ENCODE measurements around the gene MAP2K5. TPM values are rescaled to one million over a fixed set of nuclear protein-coding genes. Genes with fewer than 3 reads are reported as not detected.

MAP2K5 gene
- total RNA-seq, 2 experiments from 2014 or later = 16.9 to 17.4 TPM

DNA sequence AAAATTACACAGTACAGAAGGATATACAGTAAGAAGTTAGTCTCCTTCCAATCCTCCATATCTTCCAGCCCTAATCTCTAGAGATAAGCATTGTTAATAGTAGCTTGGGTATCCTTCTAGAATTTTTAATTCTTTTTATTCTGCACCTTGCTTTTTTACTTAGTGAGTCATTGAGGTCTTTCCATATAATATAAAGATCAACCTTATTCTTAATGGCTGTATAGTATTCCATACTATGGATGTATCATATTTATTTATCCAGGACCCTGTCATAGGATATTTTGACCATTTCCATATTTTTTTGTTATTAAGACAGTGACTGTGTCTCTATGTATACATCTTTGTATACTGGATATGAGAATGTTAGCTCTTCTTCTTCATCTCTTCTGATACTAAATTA, 246.5 kb downstream of the MAP2K5 start:
- Mint-ChIP-seq H3K36me3 (ENCODE audit: low read depth) (peaks cover 2% of the 10 kb centered on the region), H3K4me1 (peaks cover 13% of the 10 kb centered on the region), H3K9me3 (no peaks in the 10 kb centered on the region), H3K4me3 (no peak overlapping the region), H3K27me3 (no peaks in the 10 kb centered on the region), H3K27ac (no peak overlapping the region)
- no peak for DNase-seq
- ChIA-PET CTCF (no interaction called here), POLR2A (interaction anchor here (0.6 kb wide), 1 partner anchor 30 kb away, joined by 3 read pairs; no protein-coding TSS in a partner anchor)

DNA sequence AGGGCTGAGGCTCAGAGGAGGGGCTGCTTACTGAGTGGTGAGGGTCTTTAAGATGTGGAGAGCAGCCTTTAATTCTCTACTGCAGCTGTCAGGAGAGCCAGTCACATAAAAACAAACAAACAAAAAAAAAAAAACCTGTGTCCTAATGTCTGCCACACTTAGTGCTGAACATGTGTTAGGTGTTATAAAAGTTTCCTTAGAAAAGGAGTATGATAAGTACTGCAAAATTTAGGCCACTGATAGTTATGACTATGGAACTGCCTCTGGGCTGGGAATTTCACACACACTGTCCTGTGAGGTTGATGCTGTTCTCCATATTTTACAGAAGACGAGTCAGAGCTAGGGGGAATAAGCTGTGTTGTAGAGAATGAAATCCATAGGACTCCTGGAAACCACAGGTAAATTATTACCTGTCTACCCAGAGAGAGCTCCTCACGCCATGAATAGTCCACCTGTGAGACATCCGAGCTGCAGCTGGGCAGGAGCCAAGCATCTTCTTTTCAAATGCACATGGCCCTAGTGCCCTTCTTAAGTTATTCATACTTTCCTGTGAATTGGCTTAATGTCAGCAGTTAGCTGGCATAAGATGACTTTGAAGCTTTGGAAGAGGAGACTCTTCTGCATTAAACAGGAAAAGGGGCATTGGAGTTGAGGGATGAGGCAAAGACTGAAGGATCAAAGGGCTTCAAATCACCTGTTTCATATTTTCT, 248.3 kb downstream of the MAP2K5 start:
- H3K4me3 Mint-ChIP-seq = no peak overlapping the region
- no peaks in the 10 kb centered on the region for H3K27me3 Mint-ChIP-seq
- no peak for DNase-seq
- peaks cover 10% of the 10 kb centered on the region for H3K9me3 Mint-ChIP-seq
- POLR2A ChIA-PET = no interaction called here
- CTCF ChIA-PET = no interaction called here
- no peaks in the 10 kb centered on the region for H3K4me1 Mint-ChIP-seq
- no peak overlapping the region for H3K27ac Mint-ChIP-seq
- no peaks in the 10 kb centered on the region for H3K36me3 Mint-ChIP-seq (ENCODE audit: low read depth)

DNA sequence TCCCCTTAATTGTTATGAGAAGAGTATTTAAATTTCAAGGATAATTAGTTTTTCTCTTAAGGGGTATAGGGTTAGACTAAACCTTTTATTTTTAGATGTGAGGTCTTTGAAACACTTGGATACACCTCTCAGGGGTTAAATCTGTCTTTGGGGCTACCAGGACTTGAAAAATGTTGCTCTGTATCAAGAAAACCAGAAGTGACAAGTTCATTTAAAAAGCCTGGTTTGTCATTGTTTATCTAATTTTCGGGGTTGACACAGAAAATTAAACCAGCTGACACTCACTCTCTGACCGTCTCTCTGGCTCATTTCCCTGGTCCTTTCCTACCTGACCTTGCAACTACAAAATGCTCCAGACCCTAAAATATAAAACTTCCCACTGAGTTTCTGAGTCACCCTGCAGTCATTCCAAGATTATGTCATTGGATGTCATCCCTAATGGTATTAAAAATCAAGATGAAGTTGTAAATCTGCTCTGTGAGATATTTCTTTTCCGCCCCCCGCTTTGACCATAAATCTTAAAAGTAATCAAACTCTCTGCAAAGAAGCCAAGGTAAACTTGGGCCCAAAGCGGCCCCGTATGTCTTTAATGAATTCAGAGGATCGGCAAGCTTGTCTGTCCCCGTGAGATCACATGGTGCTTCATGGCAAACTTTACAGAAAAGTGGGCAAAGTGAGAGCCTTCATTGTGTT, 249.9 kb downstream of the MAP2K5 start:
- Mint-ChIP-seq H3K27ac (no peak overlapping the region), H3K27me3 (no peaks in the 10 kb centered on the region), H3K4me3 (no peak overlapping the region), H3K4me1 (no peaks in the 10 kb centered on the region), H3K9me3 (peaks cover 10% of the 10 kb centered on the region), H3K36me3 (ENCODE audit: low read depth) (peaks cover 4% of the 10 kb centered on the region)
- no peak for DNase-seq
- ChIA-PET POLR2A (no interaction called here), CTCF (interaction anchor here (1.5 kb wide), 1 partner anchor 8 kb away, joined by 5 read pairs; no protein-coding TSS in a partner anchor)

DNA sequence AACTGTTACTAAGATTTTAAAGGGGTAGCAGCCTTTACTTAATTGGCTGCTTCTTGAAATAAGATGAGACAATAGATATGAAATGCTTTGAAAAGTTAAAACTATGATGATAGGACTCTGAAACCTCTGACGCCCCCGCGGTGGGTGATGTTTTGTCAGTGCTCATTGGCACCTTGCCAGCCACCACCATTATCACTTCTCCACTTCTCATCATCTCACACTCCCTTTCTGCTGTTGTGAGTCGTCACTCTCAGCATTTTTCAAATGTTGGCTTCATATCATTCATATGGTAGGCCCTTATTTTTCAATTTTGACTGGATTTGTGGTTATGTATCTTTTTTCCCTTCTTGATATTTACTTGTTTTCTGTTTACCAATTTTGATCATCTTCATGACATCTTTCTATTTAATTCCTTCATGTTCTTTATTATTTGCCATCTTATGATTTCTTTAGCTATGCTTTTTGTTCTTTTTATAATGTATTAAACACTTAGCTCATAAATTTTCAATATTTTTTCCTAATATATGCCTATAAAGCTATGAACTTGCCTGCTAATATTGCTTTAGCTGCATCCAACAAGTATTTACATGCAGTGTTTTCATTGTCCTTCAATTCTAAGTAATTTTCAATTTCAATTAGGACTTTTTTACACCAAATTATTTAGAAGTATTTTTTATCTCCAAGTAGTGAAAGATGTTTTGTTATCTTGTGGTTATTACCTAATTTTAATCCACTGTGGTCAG, 252.5 kb downstream of the MAP2K5 start:
- H3K4me3 Mint-ChIP-seq = no peak overlapping the region
- H3K9me3 Mint-ChIP-seq = peaks cover 10% of the 10 kb centered on the region
- DNase-seq = no peak
- no peaks in the 10 kb centered on the region for H3K27me3 Mint-ChIP-seq
- ChIA-PET POLR2A (no interaction called here), CTCF (no interaction called here)
- H3K27ac Mint-ChIP-seq = no peak overlapping the region
- H3K4me1 Mint-ChIP-seq = no peaks in the 10 kb centered on the region
- peaks cover 4% of the 10 kb centered on the region for H3K36me3 Mint-ChIP-seq (ENCODE audit: low read depth)

DNA sequence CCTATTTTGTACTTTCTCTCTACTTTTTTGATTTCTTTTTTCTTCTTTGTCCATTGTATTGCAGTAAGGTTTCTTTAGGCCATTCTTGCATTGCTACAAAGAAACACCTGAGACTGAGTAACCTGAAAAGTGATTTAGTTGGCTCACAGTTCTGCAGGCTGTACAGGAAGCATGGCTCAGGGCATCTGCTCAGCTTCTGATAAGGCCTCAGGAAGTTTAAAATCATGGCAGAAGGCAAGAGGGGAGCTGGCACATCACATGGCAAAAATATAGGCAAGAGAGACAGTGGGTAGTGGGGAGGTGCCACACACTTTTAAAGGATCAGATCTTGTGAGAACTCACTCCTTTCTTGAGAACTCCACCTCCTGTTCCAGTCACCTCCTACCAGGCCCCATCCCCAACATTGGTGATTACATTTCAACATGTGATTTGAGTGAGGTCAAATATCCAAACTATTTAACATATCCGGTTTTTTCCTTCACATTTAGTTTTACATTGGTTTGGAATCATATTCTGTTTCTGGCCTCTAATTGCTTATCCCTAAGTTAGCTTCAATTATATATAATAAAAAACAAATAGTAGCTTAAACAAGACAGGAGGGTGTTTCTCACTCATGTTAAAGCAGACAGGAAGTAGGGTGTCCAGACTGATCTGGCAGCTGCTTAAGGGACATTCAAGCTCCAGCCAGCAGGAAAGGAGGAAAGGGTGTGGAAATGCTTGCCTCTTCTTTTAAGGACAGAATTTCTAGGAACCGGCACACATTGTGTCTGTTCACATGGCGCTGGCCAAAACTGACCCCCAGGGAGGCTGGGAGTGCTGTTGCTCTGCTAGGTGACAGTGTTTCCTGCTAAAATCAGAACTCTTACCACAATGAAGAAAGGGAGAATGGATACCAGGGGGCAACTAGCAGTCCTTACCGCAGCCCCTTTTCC, 254.0 kb downstream of the MAP2K5 start:
- DNase-seq = no peak
- Mint-ChIP-seq H3K4me3 (no peak overlapping the region), H3K36me3 (ENCODE audit: low read depth) (peaks cover 4% of the 10 kb centered on the region), H3K9me3 (peaks cover 10% of the 10 kb centered on the region), H3K27ac (no peak overlapping the region), H3K4me1 (no peaks in the 10 kb centered on the region), H3K27me3 (no peaks in the 10 kb centered on the region)
- ChIA-PET CTCF (no interaction called here), POLR2A (no interaction called here)

DNA sequence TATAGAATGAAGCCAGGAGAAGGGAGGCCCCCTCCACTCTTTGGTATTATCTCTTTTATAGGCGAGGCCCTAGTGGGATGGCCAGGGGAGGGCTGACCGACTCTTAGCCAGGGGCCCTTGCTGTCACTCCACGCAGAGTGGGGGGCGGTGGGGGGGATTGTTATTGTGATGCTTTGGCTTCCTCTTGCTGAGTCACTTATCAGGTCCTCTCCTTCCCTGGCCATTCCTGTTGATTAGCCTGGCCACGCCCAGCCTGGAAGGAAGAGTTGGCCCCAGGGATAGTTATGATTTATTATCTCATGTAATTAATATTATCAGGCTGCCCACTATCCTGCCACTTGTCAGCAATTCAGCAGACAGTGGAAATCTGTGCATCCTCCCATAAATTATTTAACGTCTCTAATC, 257.3 kb downstream of the MAP2K5 start:
- DNase-seq = no peak
- Mint-ChIP-seq H3K4me3 (no peak overlapping the region), H3K9me3 (peaks cover 9% of the 10 kb centered on the region), H3K27ac (no peak overlapping the region), H3K4me1 (no peaks in the 10 kb centered on the region), H3K36me3 (ENCODE audit: low read depth) (peaks cover 4% of the 10 kb centered on the region), H3K27me3 (no peaks in the 10 kb centered on the region)
- POLR2A ChIA-PET = no interaction called here
- CTCF ChIA-PET = interaction anchor here (0.7 kb wide), 1 partner anchor 1206 kb away, joined by 3 read pairs; no protein-coding TSS in a partner anchor

DNA sequence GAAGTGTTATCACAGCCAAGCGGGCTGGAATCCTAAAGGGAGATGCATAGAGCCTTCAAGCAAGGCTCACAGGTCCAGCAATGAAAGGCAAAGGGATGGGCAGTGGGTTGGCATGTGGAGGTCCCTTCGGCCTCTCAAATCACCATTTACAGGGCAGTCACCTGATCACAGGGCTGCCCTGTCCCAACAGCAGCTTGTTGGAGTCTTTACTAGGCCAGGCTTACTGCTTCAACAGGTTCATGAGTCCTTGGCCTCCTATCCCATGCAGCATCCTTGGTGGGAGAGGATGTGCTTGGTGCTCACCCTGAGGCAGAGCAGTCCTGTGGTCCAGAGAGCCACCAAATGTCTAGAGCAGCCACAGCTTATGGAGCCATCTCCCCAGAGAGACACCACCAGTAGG, 258.6 kb downstream of the MAP2K5 start:
- no peak for DNase-seq
- ChIA-PET POLR2A (no interaction called here), CTCF (no interaction called here)
- Mint-ChIP-seq H3K27me3 (no peaks in the 10 kb centered on the region), H3K4me1 (no peaks in the 10 kb centered on the region), H3K9me3 (no peaks in the 10 kb centered on the region), H3K36me3 (ENCODE audit: low read depth) (peaks cover under 1% of the 10 kb centered on the region), H3K4me3 (no peak overlapping the region), H3K27ac (no peak overlapping the region)

DNA sequence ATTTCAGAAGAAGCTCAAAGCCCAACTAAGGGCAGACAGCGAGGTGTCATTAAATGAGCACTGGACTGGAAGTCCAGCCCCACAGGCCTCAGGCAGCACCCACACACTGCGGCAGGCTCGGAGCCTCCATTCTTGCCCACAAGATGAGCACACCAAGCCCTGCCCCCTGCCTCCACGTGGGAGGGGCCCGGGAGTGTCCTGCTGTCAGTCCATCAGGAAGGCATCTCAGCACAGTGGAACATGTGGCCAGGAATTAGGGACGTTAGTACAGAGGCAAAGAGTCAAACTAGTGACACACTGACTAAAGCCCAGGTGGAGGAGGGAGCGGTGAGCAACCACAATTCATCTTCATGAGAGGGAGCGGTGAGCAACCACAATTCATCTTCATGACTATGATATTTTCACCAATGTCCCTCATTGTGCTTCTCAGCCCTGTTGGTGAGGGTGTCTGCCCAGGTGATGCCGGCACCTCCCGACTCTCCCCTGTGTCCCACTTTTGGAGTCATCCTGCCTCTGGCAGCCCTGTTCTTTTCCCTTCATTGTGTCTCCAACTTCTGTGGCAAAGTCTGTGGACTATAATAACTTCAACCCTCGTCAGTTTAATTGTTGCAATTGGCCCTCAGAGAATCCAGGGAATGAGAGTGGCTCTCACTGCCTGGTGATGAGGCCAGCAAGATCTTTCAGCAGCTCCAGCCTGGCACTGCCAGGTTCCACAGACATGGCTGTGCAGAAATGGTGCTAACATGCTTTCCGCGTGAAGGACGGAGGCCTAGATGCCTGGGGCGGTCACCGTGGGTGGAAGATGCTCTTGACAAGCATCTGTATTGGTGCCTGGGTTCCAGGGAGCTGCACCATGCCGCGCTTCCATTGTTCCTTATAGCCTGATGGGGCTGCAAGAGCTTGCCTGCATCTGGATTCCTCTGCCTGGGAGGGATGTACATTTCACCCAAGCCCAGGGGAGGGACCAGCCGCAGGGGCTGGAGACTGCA, 259.7 kb downstream of the MAP2K5 start:
- no peaks in the 10 kb centered on the region for H3K9me3 Mint-ChIP-seq
- no peaks in the 10 kb centered on the region for H3K4me1 Mint-ChIP-seq
- ChIA-PET CTCF (no interaction called here), POLR2A (no interaction called here)
- no peak for DNase-seq
- no peak overlapping the region for H3K27ac Mint-ChIP-seq
- H3K36me3 Mint-ChIP-seq (ENCODE audit: low read depth) = no peaks in the 10 kb centered on the region
- H3K27me3 Mint-ChIP-seq = no peaks in the 10 kb centered on the region
- H3K4me3 Mint-ChIP-seq = no peak overlapping the region

DNA sequence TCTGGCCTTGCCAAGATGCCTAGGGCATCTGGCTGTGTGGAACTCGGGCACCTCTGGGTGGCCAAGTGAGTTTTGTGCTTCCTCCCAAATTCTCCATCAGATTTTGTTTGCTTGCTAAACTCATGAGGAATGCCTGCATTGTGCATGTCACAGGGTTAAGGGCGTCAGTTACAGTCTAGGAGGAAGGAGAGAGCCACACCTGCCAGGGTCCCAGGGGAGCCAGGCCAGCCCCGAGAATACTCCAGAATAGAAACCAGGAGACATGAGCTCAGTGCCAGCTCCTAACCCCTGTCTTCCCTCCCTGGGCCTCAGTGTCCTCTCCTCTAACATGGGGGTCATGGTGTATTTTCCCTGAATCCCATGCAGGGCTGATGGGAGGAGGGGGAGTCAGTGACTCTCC, 260.8 kb downstream of the MAP2K5 start:
- POLR2A ChIA-PET = no interaction called here
- Mint-ChIP-seq H3K27ac (no peak overlapping the region), H3K4me1 (no peaks in the 10 kb centered on the region), H3K9me3 (no peaks in the 10 kb centered on the region), H3K27me3 (no peaks in the 10 kb centered on the region), H3K36me3 (ENCODE audit: low read depth) (no peaks in the 10 kb centered on the region), H3K4me3 (no peak overlapping the region)
- no peak for DNase-seq
- CTCF ChIA-PET = no interaction called here

DNA sequence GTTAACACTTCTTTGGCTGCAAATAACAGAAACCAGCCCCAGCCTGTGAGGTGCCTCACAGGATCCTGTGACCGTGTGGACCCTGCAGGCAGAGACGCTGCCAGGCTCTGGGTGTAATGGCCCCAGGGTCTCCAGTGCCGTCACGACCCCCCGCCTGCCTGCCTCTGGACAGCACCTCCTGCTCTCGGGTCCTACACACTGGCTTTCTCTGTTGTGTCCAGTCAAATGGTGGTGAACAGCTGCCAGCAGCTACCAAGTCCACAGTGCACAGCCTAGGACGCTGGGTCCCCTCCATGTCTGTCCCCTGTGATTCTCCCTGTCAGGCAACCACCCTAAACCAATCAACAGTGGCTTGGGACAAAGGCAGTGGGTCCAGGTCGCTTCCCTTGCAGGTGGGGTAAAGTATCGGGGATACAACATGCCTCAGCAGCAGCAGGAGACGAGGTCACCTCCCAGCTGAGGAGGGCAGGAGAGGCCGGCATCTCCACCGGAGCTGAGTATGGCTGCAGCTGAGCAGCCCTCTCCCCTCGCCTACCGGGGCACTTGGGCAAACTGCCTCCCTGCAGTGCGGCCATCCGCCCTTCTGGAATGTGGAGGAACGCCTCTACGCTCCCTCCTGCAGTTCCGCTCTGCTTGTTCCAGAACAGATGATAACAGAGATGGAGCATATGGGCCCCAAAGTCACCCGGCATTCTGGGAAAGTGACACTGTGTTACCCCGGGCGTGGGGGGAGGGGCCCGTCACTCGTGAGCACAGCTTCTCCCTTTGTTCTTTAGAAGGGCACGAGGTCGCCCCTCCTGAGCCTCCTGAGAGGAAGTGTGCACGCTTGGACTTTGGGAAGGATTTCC, 261.7 kb downstream of the MAP2K5 start:
- no peak for DNase-seq
- no peak overlapping the region for H3K27ac Mint-ChIP-seq
- H3K36me3 Mint-ChIP-seq (ENCODE audit: low read depth) = no peaks in the 10 kb centered on the region
- POLR2A ChIA-PET = no interaction called here
- CTCF ChIA-PET = no interaction called here
- no peaks in the 10 kb centered on the region for H3K27me3 Mint-ChIP-seq
- H3K4me1 Mint-ChIP-seq = no peaks in the 10 kb centered on the region
- no peak overlapping the region for H3K4me3 Mint-ChIP-seq
- H3K9me3 Mint-ChIP-seq = no peaks in the 10 kb centered on the region

DNA sequence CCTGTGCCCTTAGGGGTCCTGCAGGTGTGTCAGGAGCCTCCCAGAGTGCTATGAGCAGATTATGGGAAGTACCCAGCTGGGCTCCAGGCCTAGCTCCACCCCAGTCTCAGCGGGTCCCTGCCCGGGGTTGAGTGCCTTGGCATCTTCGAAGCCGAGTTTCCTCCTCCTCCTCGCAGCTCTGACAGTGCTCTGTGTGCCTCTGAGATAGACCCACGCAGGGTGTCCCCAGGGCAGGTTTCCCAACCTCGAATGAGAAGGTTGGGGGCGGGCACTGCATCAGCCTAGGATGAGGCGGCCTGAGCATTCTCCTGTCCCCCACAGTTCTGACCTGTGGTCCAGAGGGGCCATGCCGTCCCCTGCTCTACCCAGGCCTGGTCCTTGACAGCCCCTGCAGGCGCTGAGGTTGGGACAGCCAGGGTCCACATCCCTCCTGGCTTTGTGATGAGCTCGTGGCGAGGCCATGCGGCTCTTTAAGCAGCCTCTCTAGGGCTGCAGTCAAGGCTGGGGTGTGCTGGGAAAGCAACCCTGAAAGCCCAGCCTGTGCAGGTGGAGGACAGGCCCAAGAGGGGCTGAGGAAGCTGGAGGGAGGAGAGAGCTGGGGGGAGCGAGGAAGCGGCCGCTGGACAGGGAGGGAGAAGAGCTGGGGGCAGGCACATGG, 262.6 kb downstream of the MAP2K5 start:
- POLR2A ChIA-PET = no interaction called here
- H3K9me3 Mint-ChIP-seq = no peaks in the 10 kb centered on the region
- no peaks in the 10 kb centered on the region for H3K36me3 Mint-ChIP-seq (ENCODE audit: low read depth)
- H3K27ac Mint-ChIP-seq = no peak overlapping the region
- no peaks in the 10 kb centered on the region for H3K4me1 Mint-ChIP-seq
- no peak for DNase-seq
- H3K4me3 Mint-ChIP-seq = no peak overlapping the region
- no peaks in the 10 kb centered on the region for H3K27me3 Mint-ChIP-seq
- CTCF ChIA-PET = no interaction called here

Data from activated CD4-positive, alpha-beta memory T cell treated with anti-CD3 and anti-CD28 coated beads, Interleukin-2, amount 10 ng/mL, durations not matched to agents 7 days and 5 days (primary cell).